D721Med (cell line): ENCODE data around the gene TNNC2.
"Not testable (repeated sequence)": the region's sequence is repeated elsewhere in the genome, so short reads cannot be mapped to it uniquely, and the experiment has no call there.

ENCODE experiments used
- DNase-seq: peaks from one replicate; pipeline ENCODE4 v3.0.0; 2011; ENCODE audit warnings: low spot score; ENCODE audit not compliant: insufficient read length
- FAIRE-seq: peaks from 2 replicates; lab custom pipeline; 2011; peaks lifted over from hg19 to GRCh38; lab: Jason Lieb, UNC
- CTCF ChIP-seq: IDR thresholded peaks from 2 replicates; pipeline ENCODE4 v1.5.1; 2012; ENCODE audit warnings: mild to moderate bottlenecking, control low read depth; ENCODE audit not compliant: insufficient read depth; ENCODE audit errors: missing control alignments

The TNNC2 gene

GRCh38 chr20:45827030-45827652 lies at the start of gene TNNC2:
Gene TNNC2, minus strand, starts transcription at chr20:45827312. Its CDS starts 64 bp downstream, at chr20:45827248.
- DNase-seq (no peak), FAIRE-seq (no peak)

DNA sequence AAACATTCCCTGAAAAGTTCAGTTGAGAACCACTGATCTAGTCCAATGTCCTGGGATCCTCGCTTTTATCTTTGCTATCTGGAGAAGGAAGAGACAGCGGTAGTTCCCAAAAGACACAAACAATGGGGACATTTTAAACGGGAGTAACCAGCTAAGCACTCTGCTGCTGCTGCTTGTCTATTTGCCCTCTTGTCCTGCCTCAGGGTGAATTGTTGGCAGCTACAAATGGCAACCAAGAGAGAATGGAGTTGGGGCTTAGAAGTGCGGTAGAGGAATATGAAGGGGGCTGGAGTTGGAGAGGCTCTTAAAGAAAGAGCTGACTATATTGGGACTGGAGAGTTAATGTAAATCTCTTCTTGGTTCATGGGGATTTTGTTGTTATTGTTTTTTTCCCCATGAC lies 47.5 kb upstream of the TNNC2 start:
- TF ChIP-seq CTCF, result no peak

More at GRCh38 chr20:45827030-45827652, at the start of gene TNNC2:
- TF ChIP-seq CTCF, result no peak

DNA sequence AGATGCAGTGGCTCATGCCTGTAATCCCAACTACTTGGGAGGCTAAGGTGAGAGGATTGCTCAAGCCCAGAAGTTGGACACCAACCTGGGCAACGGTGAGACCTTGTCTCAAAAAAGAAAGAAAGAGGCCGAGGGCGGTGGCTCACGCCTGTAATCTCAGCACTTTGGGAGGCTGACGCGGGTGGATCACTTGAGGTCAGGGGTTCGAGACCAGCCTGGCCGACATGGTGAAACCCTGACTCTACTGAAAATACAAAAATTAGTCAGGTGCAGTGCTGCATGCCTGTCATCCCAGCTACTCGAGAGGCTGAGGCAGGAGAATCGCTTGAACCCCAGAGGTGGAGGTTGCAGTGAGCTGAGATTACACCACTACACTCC lies 47.0 kb upstream of the TNNC2 start:
- not testable (repeated sequence) for DNase-seq, FAIRE-seq

More for the DNA sequence above, 47.5 kb upstream of the TNNC2 start:
- DNase-seq (no peak), FAIRE-seq (no peak)

GRCh38 chr20:45873409-45874103 lies 46.4 kb upstream of the TNNC2 start:
- FAIRE-seq (no peak), DNase-seq (no peak)
- no peak for TF ChIP-seq CTCF

DNA sequence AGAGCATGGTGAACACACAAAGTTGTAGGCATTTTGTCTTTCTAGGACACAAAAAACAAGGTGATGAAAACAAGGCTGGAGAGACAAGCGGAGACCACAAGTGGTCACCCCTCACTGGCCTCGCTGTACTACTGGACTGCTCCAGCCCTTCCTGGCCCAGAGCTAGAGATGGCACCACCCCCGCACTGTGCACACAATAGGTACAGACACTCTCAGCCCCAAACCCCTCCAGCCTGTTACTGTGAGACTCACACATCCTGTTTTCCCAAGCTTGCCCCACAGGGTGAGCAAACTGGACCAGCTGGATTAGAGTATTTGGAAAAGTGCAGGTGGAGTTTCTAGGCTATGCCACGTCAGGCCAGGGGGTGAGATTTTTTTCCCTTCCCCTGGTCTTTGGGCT lies 45.5 kb upstream of the TNNC2 start:
- TF ChIP-seq CTCF, result no peak
- no peak for FAIRE-seq
- no peak for DNase-seq

- no peak for FAIRE-seq
- DNase-seq, result no peak
- TF ChIP-seq CTCF, result no peak
These were observed 40.7 kb upstream of the TNNC2 start for GRCh38 chr20:45867819-45868176.

DNA sequence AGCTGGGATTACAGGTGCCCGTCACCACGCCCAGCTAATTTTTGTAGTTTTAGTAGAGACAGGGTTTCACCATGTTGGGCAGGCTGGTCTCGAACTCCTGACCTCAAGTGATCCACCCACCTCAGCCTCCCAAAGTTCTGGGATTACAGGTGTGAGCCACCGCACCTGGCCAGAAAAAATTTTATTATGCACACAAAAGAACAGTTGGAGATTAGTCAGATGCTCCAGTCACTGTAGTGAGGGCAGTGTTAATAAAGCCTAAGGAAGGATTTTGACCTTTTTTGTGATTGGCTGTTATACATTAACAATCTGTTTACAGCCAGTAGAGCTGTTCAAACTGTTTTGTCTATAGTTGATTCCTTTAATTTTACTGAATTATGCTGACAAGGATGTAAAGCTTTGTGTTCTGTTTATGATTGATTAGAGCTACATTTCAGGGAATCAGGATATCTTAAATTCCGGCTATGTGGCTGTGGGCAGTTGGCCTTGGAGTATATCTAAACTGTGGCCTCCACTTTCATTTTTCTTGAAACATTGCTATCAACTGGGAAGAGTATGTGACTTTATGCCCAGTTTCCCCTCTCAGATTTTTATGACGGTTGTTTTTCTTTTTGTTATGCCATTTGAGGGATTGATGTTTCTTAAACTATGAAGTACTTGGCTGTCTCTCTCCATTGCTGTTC lies 40.2 kb upstream of the TNNC2 start:
- FAIRE-seq (no peak), DNase-seq (no peak)
- TF ChIP-seq CTCF, result no peak
